OCI-LY1 (cell line): Measurements from ENCODE around the gene GNAO1.

ENCODE experiments used
- H2AFZ ChIP-seq: fragments of 200-600 bp; sonication (generic), shearing (Covaris generic); 2 replicates; pipeline ENCODE4 v1.6.0; 2014; ENCODE audit warnings: antibody characterized with exemption, mild to moderate bottlenecking, low read length
- H3F3A ChIP-seq: fragments of 200-600 bp; sonication (generic), shearing (Covaris generic); 2 replicates; pipeline ENCODE4 v1.6.0; 2014; ENCODE audit warnings: mild to moderate bottlenecking, antibody characterized with exemption, low read length, moderate library complexity; ENCODE audit not compliant: insufficient read depth
- H3K27ac ChIP-seq: fragments of 200-600 bp; sonication (generic); 2 replicates; pipeline ENCODE4 v1.5.1; 2014; ENCODE audit warnings: low read length, mixed run types, mild to moderate bottlenecking, low read depth; ENCODE audit not compliant: poor library complexity, severe bottlenecking
- H3K27me3 ChIP-seq: fragments of 200-600 bp; sonication (generic); 2 replicates; pipeline ENCODE4 v1.6.0; 2014; ENCODE audit warnings: antibody characterized with exemption, mild to moderate bottlenecking, low read length, moderate library complexity; ENCODE audit not compliant: insufficient read depth
- H3K36me3 ChIP-seq: fragments of 200-600 bp; sonication (generic); 2 replicates; pipeline ENCODE4 v1.6.1; 2014; ENCODE audit warnings: mild to moderate bottlenecking, antibody characterized with exemption, low read length, moderate library complexity, mixed read lengths; ENCODE audit not compliant: insufficient read depth
- H3K4me1 ChIP-seq: fragments of 200-600 bp; sonication (generic); 2 replicates; pipeline ENCODE4 v1.5.1; 2014; ENCODE audit warnings: mild to moderate bottlenecking, low read length, moderate library complexity; ENCODE audit not compliant: insufficient read depth, severe bottlenecking
- H3K4me2 ChIP-seq: fragments of 200-600 bp; sonication (generic), shearing (Covaris generic); 2 replicates; pipeline ENCODE4 v1.6.1; 2014; ENCODE audit warnings: low read length
- H3K4me3 ChIP-seq: fragments of 200-600 bp; sonication (generic); 2 replicates; pipeline ENCODE4 v1.5.1; 2014; ENCODE audit warnings: low read length, low read depth, mild to moderate bottlenecking, mixed read lengths; ENCODE audit not compliant: poor library complexity, severe bottlenecking
- H3K79me2 ChIP-seq: fragments of 200-600 bp; shearing (Covaris generic); 2 replicates; pipeline ENCODE4 v1.6.1; 2016; ENCODE audit warnings: mixed run types, low read length, mixed read lengths; ENCODE audit not compliant: insufficient read depth
- H3K9ac ChIP-seq: fragments of 200-600 bp; sonication (generic), shearing (Covaris generic); 2 replicates; pipeline ENCODE4 v1.6.1; 2014; ENCODE audit warnings: mild to moderate bottlenecking, low read length, mixed read lengths
- H3K9me2 ChIP-seq: fragments of 200-600 bp; sonication (generic), shearing (Covaris generic); 2 replicates; pipeline ENCODE4 v1.6.1; 2014; ENCODE audit warnings: low read depth, mild to moderate bottlenecking, low read length, mixed read lengths
- H3K9me3 ChIP-seq: fragments of 200-600 bp; shearing (Covaris generic); 2 replicates; pipeline ENCODE4 v1.6.1; 2014; ENCODE audit warnings: low read length, mixed read lengths
- H4K20me1 ChIP-seq: fragments of 200-600 bp; sonication (generic), shearing (Covaris generic); 2 replicates; pipeline ENCODE4 v1.6.0; 2016; ENCODE audit warnings: mild to moderate bottlenecking, low read length; ENCODE audit not compliant: insufficient read depth
- EZH2 ChIP-seq: fragments of 200-600 bp; sonication (generic), shearing (Covaris generic); IDR thresholded peaks from 2 replicates; pipeline ENCODE4 v1.8.0; 2017; ENCODE audit warnings: borderline replicate concordance, mixed run types, mild to moderate bottlenecking, antibody characterized with exemption, low read length, moderate library complexity, mixed read lengths
- TF ChIP-seq, protein P1 (sequence below): fragments of 200-600 bp; sonication (generic), shearing (Covaris generic); IDR thresholded peaks from 2 replicates; pipeline ENCODE4 v1.5.1; 2017; ENCODE audit warnings: mild to moderate bottlenecking, antibody characterized with exemption, low read length, moderate library complexity, mixed read lengths

Gene GNAO1

DNA sequence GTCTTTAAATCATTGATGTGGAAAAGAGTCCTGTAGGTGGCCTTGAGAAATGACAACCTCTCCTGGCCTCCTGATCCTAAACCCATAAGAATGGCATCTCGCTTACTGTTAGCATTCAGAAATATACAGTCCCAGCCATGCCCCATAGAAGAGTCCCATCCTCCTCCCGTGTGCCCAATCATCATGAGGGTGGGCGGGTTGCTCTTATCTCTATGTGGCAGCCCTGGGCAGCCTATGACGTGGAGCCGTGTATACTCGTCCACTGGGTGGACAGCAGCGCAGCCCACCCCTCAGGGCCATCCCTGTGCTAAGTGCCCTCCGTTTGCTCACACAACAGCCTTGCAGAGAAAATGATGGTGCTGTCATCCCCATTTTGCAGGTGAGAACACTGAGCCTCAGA is 128.8 kb downstream of the GNAO1 start:
- Histone ChIP-seq H3K4me1 (no peaks in the 10 kb centered on the region), H3K36me3 (no peaks in the 10 kb centered on the region), H3K4me2 (no peak overlapping the region), H3K9me3 (no peaks in the 10 kb centered on the region), H3K4me3 (no peak overlapping the region), H3K9me2 (no peaks in the 10 kb centered on the region), H3F3A (no peaks in the 10 kb centered on the region), H2AFZ (no peak overlapping the region), H3K9ac (no peak overlapping the region), H3K79me2 (no peaks in the 10 kb centered on the region), H4K20me1 (no peaks in the 10 kb centered on the region), H3K27ac (no peak overlapping the region), H3K27me3 (no peaks in the 10 kb centered on the region; the same call in 1 of the 2 replicates)
- no peak for TF ChIP-seq EZH2
- TF ChIP-seq, protein P1, sequence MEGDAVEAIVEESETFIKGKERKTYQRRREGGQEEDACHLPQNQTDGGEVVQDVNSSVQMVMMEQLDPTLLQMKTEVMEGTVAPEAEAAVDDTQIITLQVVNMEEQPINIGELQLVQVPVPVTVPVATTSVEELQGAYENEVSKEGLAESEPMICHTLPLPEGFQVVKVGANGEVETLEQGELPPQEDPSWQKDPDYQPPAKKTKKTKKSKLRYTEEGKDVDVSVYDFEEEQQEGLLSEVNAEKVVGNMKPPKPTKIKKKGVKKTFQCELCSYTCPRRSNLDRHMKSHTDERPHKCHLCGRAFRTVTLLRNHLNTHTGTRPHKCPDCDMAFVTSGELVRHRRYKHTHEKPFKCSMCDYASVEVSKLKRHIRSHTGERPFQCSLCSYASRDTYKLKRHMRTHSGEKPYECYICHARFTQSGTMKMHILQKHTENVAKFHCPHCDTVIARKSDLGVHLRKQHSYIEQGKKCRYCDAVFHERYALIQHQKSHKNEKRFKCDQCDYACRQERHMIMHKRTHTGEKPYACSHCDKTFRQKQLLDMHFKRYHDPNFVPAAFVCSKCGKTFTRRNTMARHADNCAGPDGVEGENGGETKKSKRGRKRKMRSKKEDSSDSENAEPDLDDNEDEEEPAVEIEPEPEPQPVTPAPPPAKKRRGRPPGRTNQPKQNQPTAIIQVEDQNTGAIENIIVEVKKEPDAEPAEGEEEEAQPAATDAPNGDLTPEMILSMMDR: no peak

DNA sequence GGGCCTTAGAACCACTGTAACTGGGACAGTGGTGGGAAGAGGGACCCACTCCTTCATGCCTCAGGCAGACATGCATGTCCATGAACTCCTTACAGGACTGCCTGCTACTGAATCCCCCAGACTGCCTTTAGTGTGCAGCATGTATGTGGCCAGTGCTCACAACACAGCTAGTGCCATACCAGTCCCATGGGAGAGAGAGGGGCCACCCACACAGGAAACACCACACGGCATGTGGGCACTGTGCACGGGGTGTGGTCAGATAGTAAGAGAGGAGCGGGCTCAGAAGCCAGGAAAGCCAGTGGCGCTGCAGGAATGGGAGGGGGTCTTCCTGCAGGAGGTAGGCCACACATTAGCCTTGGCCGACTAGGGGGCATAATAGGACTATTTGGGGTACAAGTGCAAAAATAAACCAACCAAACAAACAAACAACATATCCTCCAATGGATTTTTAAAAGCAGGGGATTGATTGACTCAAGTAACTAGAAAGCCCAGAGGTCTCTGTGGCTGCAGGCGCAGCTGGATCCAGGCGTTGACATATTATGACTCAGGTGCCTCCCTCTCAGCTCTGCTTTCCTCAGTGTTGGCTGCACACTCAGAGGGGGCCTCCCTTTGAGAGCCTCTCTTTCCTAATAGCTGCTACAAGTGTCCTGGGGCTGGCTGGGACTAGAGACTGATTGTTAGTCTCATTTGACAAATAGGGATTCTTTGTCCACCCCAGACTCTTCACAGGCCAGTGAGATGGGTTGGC is 129.7 kb downstream of the GNAO1 start:
- no peaks in the 10 kb centered on the region for H3K79me2 ChIP-seq
- H3F3A ChIP-seq: no peaks in the 10 kb centered on the region
- no peak overlapping the region for H3K4me2 ChIP-seq
- no peak overlapping the region for H3K9ac ChIP-seq
- TF ChIP-seq, protein P1: no peak
- TF ChIP-seq EZH2: no peak
- H3K27ac ChIP-seq: no peak overlapping the region
- no peaks in the 10 kb centered on the region; the same call in 1 of the 2 replicates for H3K27me3 ChIP-seq
- H3K4me3 ChIP-seq: no peak overlapping the region
- H3K4me1 ChIP-seq: no peaks in the 10 kb centered on the region
- no peaks in the 10 kb centered on the region for H3K9me2 ChIP-seq
- no peaks in the 10 kb centered on the region for H3K9me3 ChIP-seq
- H3K36me3 ChIP-seq: no peaks in the 10 kb centered on the region
- no peak overlapping the region for H2AFZ ChIP-seq
- no peaks in the 10 kb centered on the region for H4K20me1 ChIP-seq

DNA sequence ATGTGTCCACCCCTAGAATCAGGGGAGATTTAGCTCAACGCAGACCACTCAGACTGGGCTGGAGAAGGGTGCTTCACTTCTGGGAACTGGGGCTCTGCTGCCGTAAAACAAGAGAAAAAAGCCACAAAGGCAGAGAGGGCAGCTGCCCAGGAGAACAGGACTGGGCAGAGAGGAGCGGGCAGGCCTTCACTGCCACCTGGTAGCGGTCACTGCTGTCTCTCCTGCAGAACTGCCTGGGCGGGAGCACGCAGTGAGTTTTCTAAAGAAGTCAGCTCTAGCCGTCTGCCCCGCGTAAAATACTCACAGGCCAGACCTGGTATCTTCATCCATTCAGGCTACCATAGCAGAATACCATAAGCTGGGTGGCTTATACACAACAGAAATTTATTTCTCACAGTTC is 130.3 kb downstream of the GNAO1 start:
- Histone ChIP-seq H3K36me3 (no peaks in the 10 kb centered on the region), H3K27me3 (no peaks in the 10 kb centered on the region; the same call in 1 of the 2 replicates), H3K4me3 (no peak overlapping the region), H3K4me2 (no peak overlapping the region), H4K20me1 (no peaks in the 10 kb centered on the region), H3K27ac (no peak overlapping the region), H3K4me1 (no peaks in the 10 kb centered on the region), H2AFZ (no peak overlapping the region), H3K9me2 (no peaks in the 10 kb centered on the region), H3F3A (no peaks in the 10 kb centered on the region), H3K79me2 (no peaks in the 10 kb centered on the region), H3K9me3 (no peaks in the 10 kb centered on the region), H3K9ac (no peak overlapping the region)
- TF ChIP-seq, protein P1: no peak
- TF ChIP-seq EZH2: no peak
